GM12878 (cell line): Measurements from ENCODE around the gene HHLA2. TPM values are rescaled to one million over a fixed set of nuclear protein-coding genes. Genes with fewer than 3 reads are reported as not detected.

ENCODE experiments used
- ATAC-seq: fragments of 200-7000 bp; cut with Tn5 transposase; 3 replicates; pipeline ENCODE4 v1.9.1; 2020; ENCODE audit warnings: mild to moderate bottlenecking, moderate library complexity
- BruUV-seq: library from RNA; stranded (reverse); fragments of 400-500 nt; replicated peaks from 2 replicates; lab custom pipeline; 2021; lab: Mats Ljungman, UMichigan
- CTCF ChIA-PET: fragments of 300-600 bp; sonication (Branson Sonifier 250); formaldehyde crosslinking; extraction: SDS; loops from one replicate; lab custom pipeline; 2021; ENCODE audit warnings: inconsistent platforms; lab: Yijun Ruan, JAX
- POLR2A ChIA-PET: fragments of 350-600 bp; formaldehyde crosslinking; extraction: SDS; loops from one replicate; lab custom pipeline; 2021; ENCODE audit warnings: inconsistent platforms; lab: Charles Lee
- RAD21 ChIA-PET: fragments of 300-600 bp; sonication (Branson Sonifier 250); formaldehyde crosslinking; loops from one replicate; lab custom pipeline; 2023; ENCODE audit warnings: antibody characterized with exemption; ENCODE audit not compliant: unreplicated experiment; lab: Charles Lee
- SMC1A ChIA-PET: fragments of 300-600 bp; sonication (Branson Sonifier 250); formaldehyde crosslinking; loops from one replicate; lab custom pipeline; 2023; ENCODE audit not compliant: unreplicated experiment, uncharacterized antibody; lab: Charles Lee
- DNase-seq: peaks from one replicate; pipeline ENCODE4 v3.0.0-alpha.2; 2011; ENCODE audit warnings: low read depth, low spot score
- FAIRE-seq: peaks from 3 replicates; lab custom pipeline; 2011; peaks lifted over from hg19 to GRCh38; lab: Jason Lieb, UNC
- H2AFZ ChIP-seq: 2 replicates; pipeline ENCODE4 v1.6.0; 2011; ENCODE audit warnings: low read depth, low read length, control low read depth; ENCODE audit not compliant: control insufficient read depth
- H3K27ac ChIP-seq: 2 replicates; pipeline ENCODE4 v1.5.1; 2011; ENCODE audit warnings: control low read depth; ENCODE audit not compliant: control insufficient read depth, insufficient read depth
- H3K27me3 ChIP-seq, 2 experiments: replicated peaks in 1 of 2; 2 replicates each; pipeline versions ENCODE4 v1.6.0 to v1.6.1; 2011; ENCODE audit warnings: low read length in 1 of 2; ENCODE audit not compliant: control insufficient read depth in 2 of 2, insufficient read depth in 2 of 2
- H3K36me3 ChIP-seq, 2 experiments: 2 replicates each; pipeline ENCODE4 v1.5.1; 2011; ENCODE audit warnings: low read length in 1 of 2; ENCODE audit not compliant: control insufficient read depth in 2 of 2, insufficient read depth in 2 of 2
- H3K4me1 ChIP-seq: 2 replicates; pipeline ENCODE4 v1.6.1; 2011; ENCODE audit warnings: mild to moderate bottlenecking, low read length, moderate library complexity, mixed read lengths; ENCODE audit not compliant: control insufficient read depth, insufficient read depth
- H3K4me2 ChIP-seq: 2 replicates; pipeline ENCODE4 v1.6.0; 2011; ENCODE audit warnings: control low read depth; ENCODE audit not compliant: control insufficient read depth, insufficient read depth
- H3K4me3 ChIP-seq: fragments of 200-600 bp; sonication (generic); 2 replicates; pipeline ENCODE4 v1.5.1; 2016
- H3K79me2 ChIP-seq: 2 replicates; pipeline ENCODE4 v1.6.0; 2011; ENCODE audit warnings: low read length; ENCODE audit not compliant: control insufficient read depth, insufficient read depth
- H3K9ac ChIP-seq: 2 replicates; pipeline ENCODE4 v1.8.0; 2011; ENCODE audit warnings: low read length, control low read depth, mixed read lengths; ENCODE audit not compliant: control insufficient read depth, insufficient read depth
- H3K9me3 ChIP-seq: replicated peaks from 3 replicates; pipeline ENCODE4 v1.5.1; 2011; ENCODE audit warnings: mild to moderate bottlenecking, low read length; ENCODE audit not compliant: control insufficient read depth, insufficient read depth
- H4K20me1 ChIP-seq: 2 replicates; pipeline ENCODE4 v1.6.0; 2011; ENCODE audit not compliant: control insufficient read depth, insufficient read depth
- BCL11A ChIP-seq: IDR thresholded peaks from 2 replicates; pipeline ENCODE4 v1.6.1; 2011; ENCODE audit warnings: low read depth, low read length
- BRCA1 ChIP-seq: IDR thresholded peaks from 2 replicates; pipeline ENCODE4 v1.6.1; 2011; ENCODE audit warnings: low read depth, low read length, improper control_type of control experiment
- JUNB ChIP-seq: IDR thresholded peaks from 2 replicates; pipeline ENCODE4 v1.6.1; 2016; ENCODE audit warnings: antibody characterized with exemption, mild to moderate bottlenecking
- MXI1 ChIP-seq: fragments of 150-350 bp; IDR thresholded peaks from 2 replicates; pipeline ENCODE4 v1.6.1; 2011; ENCODE audit warnings: low read depth, mild to moderate bottlenecking, inconsistent platforms, low read length, improper control_type of control experiment
- MYB ChIP-seq: fragments of 150-350 bp; IDR thresholded peaks from 2 replicates; pipeline ENCODE4 v1.6.1; 2014; ENCODE audit warnings: mild to moderate bottlenecking, low read depth, low read length, borderline replicate concordance
- MYC ChIP-seq: IDR thresholded peaks from 2 replicates; pipeline ENCODE4 v1.6.1; 2011; ENCODE audit warnings: mild to moderate bottlenecking, low read length, moderate library complexity, inconsistent platforms; ENCODE audit not compliant: insufficient read depth, insufficient replicate concordance, insufficient read length, severe bottlenecking
- NFYA ChIP-seq: IDR thresholded peaks from 2 replicates; pipeline ENCODE4 v1.6.1; 2011; ENCODE audit warnings: low read depth, mild to moderate bottlenecking, low read length, improper control_type of control experiment, borderline replicate concordance
- SPI1 ChIP-seq: IDR thresholded peaks from 2 replicates; pipeline ENCODE4 v1.6.1; 2011; ENCODE audit warnings: low read depth, mild to moderate bottlenecking, low read length, moderate library complexity, borderline replicate concordance; ENCODE audit not compliant: insufficient read depth
- SRF ChIP-seq, 2 experiments: IDR thresholded peaks; 2 replicates each; pipeline ENCODE4 v1.6.1; 2011; ENCODE audit warnings: low read depth in 2 of 2, low read length in 2 of 2, mild to moderate bottlenecking in 1 of 2, moderate library complexity in 1 of 2
- ZBTB33 ChIP-seq: fragments of 450-650 bp; IDR thresholded peaks from 2 replicates; pipeline ENCODE4 v1.6.1; 2017; ENCODE audit warnings: mild to moderate bottlenecking
- ZNF24 ChIP-seq: fragments of 450-650 bp; IDR thresholded peaks from 2 replicates; pipeline ENCODE4 v1.6.1; 2017; ENCODE audit warnings: antibody characterized with exemption, mild to moderate bottlenecking
- ZNF384 ChIP-seq: IDR thresholded peaks from 2 replicates; pipeline ENCODE4 v1.6.1; 2012; ENCODE audit warnings: low read depth, mild to moderate bottlenecking, low read length, improper control_type of control experiment, borderline replicate concordance
- ZSCAN29 ChIP-seq: fragments of 450-650 bp; IDR thresholded peaks from 2 replicates; pipeline ENCODE4 v1.6.1; 2017; ENCODE audit warnings: mild to moderate bottlenecking, moderate library complexity
- WGBS: methylation state at CpG from one replicate; pipeline ENCODE4 v1.1.6; 2016; ENCODE audit warnings: low lambda C conversion rate; ENCODE audit not compliant: insufficient replicate concordance, insufficient coverage; ENCODE audit errors: missing lambda C conversion rate; 5-methylcytosine and 5-hydroxymethylcytosine counted together
- in situ Hi-C: fragments of 300-500 bp; cut with MboI; formaldehyde crosslinking; loops from 9 replicates; pipeline ENCODE4 v1.14.3; 2018; ENCODE audit warnings: mixed read lengths
- intact Hi-C: fragments of 100-400 bp; cut with micrococcal nuclease; formaldehyde crosslinking; loops from one replicate; pipeline ENCODE4 v1.14.2; 2022; ENCODE audit not compliant: unreplicated experiment
- polyA plus RNA-seq, 11 experiments: library from polyadenylated mRNA; depleted of rRNA in 4 of 11; unstranded in 6 of 11; stranded (reverse) in 5 of 11; fragments of >200 nt; fragmentation: Nextera tagmentation in 4 of 11; fragmentation: Illumina TruSeq in 1 of 11; extraction: Ambion mirVana in 4 of 11; extraction: Trizol in 1 of 11; gene quantifications; 1 replicate in 1 of 11; 2 replicates in 10 of 11; pipeline versions ENCODE4 v1.2.1 to v1.2.3, GENCODE V29; 2011 to 2016; ENCODE audit warnings: inconsistent platforms in 2 of 11, missing spikeins in 2 of 11, low read depth in 1 of 11
- total RNA-seq, 4 experiments: library from RNA; depleted of rRNA in 3 of 4; stranded (reverse); fragments of >200 nt in 3 of 4; fragmentation: Illumina TruSeq in 1 of 4; extraction: Trizol in 1 of 4; gene quantifications; 2 replicates each; pipeline versions ENCODE4 v1.2.1 to v1.2.3, GENCODE V29; 2013 to 2021
- TF ChIP-seq, protein P1 (sequence below): fragments of 150-350 bp; IDR thresholded peaks from 2 replicates; pipeline ENCODE4 v1.6.1; 2016; ENCODE audit warnings: low read depth, low read length
- TF ChIP-seq, protein P2 (sequence below): fragments of 450-650 bp; formaldehyde crosslinking; IDR thresholded peaks from 2 replicates; pipeline ENCODE4 v1.4.0; 2022; ENCODE audit warnings: mild to moderate bottlenecking, moderate library complexity
- TF ChIP-seq, protein P3 (sequence below): IDR thresholded peaks from 2 replicates; pipeline ENCODE4 v1.6.1; 2011; ENCODE audit warnings: borderline replicate concordance, low read depth, mild to moderate bottlenecking, moderate library complexity, mixed read lengths, low read length; ENCODE audit not compliant: insufficient read depth; ENCODE audit errors: extremely low read length

HHLA2 gene
- total and polyA plus RNA-seq, 10 of the 15 experiments (the other 5 are each of a cell fraction or from before 2014, with no cell fraction given): 0.11 to 1.3 (median 0.28) TPM; not detected in 1

DNA sequence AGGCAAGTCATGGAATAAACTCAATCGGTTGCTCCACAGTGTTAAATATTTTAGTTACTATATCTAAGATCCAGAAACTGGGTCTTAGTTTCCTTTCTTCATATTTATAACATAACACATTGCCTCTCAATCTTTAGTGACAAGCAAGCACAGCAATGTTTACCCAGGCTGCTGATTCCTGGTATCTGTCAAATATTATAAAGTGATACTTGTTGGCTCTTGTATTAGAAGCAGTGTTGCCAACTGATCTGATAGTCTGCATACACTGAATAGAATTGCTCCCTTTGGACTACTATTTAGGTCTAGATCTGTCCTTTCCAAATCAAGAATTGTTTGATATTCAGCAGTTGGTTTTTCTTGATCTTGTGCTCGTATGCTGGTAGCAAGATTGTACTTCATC is 7.2 kb upstream of the HHLA2 start:
- intact Hi-C loops (no loop called here), in situ Hi-C loops (no loop called here)
- ATAC-seq: no peak
- RAD21 ChIA-PET: no interaction called here
- POLR2A ChIA-PET: no interaction called here
- Histone ChIP-seq H3K4me2 (no peak overlapping the region), H2AFZ (no peak overlapping the region), H3K27ac (no peak overlapping the region), H3K79me2 (no peaks in the 10 kb centered on the region), H3K36me3 (no peaks in the 10 kb centered on the region), H3K9ac (no peak overlapping the region), H3K4me1 (peaks cover 17% of the 10 kb centered on the region), H3K4me3 (no peak overlapping the region), H3K9me3 (no peaks in the 10 kb centered on the region; the same call in 1 of the 3 replicates), H4K20me1 (no peaks in the 10 kb centered on the region), H3K27me3 (no peaks in the 10 kb centered on the region)
- CTCF ChIA-PET: no interaction called here
- 88% methylated on average over 2 of the region's 2 CpGs for WGBS
- BruUV-seq: no TSS peak
- DNase-seq: no peak
- SMC1A ChIA-PET: no interaction called here
- TF ChIP-seq SRF (IDR thresholded peaks at IDR 0.05; ENCODE audit: low read depth in 2 of 2, low read length in 2 of 2) (no peak), SPI1 (no peak), MXI1 (no peak), JUNB (no peak), ZNF24 (no peak), NFYA (no peak), ZSCAN29 (no peak), ZNF384 (no peak), BRCA1 (no peak), ZBTB33 (no peak), MYC (no peak), BCL11A (no peak), MYB (no peak)
- TF ChIP-seq, protein P1, sequence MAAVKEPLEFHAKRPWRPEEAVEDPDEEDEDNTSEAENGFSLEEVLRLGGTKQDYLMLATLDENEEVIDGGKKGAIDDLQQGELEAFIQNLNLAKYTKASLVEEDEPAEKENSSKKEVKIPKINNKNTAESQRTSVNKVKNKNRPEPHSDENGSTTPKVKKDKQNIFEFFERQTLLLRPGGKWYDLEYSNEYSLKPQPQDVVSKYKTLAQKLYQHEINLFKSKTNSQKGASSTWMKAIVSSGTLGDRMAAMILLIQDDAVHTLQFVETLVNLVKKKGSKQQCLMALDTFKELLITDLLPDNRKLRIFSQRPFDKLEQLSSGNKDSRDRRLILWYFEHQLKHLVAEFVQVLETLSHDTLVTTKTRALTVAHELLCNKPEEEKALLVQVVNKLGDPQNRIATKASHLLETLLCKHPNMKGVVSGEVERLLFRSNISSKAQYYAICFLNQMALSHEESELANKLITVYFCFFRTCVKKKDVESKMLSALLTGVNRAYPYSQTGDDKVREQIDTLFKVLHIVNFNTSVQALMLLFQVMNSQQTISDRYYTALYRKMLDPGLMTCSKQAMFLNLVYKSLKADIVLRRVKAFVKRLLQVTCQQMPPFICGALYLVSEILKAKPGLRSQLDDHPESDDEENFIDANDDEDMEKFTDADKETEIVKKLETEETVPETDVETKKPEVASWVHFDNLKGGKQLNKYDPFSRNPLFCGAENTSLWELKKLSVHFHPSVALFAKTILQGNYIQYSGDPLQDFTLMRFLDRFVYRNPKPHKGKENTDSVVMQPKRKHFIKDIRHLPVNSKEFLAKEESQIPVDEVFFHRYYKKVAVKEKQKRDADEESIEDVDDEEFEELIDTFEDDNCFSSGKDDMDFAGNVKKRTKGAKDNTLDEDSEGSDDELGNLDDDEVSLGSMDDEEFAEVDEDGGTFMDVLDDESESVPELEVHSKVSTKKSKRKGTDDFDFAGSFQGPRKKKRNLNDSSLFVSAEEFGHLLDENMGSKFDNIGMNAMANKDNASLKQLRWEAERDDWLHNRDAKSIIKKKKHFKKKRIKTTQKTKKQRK: no peak
- TF ChIP-seq, protein P2, sequence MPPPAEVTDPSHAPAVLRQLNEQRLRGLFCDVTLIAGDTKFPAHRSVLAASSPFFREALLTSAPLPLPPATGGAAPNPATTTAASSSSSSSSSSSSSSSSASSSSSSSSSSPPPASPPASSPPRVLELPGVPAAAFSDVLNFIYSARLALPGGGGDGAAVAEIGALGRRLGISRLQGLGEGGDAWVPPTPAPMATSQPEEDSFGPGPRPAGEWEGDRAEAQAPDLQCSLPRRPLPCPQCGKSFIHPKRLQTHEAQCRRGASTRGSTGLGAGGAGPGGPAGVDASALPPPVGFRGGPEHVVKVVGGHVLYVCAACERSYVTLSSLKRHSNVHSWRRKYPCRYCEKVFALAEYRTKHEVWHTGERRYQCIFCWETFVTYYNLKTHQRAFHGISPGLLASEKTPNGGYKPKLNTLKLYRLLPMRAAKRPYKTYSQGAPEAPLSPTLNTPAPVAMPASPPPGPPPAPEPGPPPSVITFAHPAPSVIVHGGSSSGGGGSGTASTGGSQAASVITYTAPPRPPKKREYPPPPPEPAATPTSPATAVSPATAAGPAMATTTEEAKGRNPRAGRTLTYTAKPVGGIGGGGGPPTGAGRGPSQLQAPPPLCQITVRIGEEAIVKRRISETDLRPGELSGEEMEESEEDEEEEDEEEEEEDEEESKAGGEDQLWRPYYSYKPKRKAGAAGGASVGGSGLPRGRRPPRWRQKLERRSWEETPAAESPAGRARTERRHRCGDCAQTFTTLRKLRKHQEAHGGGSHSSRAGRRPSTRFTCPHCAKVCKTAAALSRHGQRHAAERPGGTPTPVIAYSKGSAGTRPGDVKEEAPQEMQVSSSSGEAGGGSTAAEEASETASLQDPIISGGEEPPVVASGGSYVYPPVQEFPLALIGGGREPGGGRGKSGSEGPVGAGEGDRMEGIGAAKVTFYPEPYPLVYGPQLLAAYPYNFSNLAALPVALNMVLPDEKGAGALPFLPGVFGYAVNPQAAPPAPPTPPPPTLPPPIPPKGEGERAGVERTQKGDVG (CRISPR knock-in tag): no peak
- TF ChIP-seq, protein P3, sequence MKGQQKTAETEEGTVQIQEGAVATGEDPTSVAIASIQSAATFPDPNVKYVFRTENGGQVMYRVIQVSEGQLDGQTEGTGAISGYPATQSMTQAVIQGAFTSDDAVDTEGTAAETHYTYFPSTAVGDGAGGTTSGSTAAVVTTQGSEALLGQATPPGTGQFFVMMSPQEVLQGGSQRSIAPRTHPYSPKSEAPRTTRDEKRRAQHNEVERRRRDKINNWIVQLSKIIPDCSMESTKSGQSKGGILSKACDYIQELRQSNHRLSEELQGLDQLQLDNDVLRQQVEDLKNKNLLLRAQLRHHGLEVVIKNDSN: no peak
- no peak for FAIRE-seq
